Chondrocyte (in vitro differentiated cells): ENCODE results near the gene AKT3. TPM values are rescaled to one million over a fixed set of nuclear protein-coding genes. Genes with fewer than 3 reads are reported as not detected.
A peak's percentile ranks its signal among the peaks of the same experiment; 100 is the strongest.

Experiments
- DNase-seq: peaks from one replicate; pipeline ENCODE4 v3.0.0; 2021; ENCODE audit warnings: mixed read lengths, low spot score
- H3K27ac Mint-ChIP-seq: one replicate; pipeline ENCODE4 v1.8.0; 2021; ENCODE audit warnings: mild to moderate bottlenecking, moderate library complexity, mixed read lengths; ENCODE audit not compliant: unreplicated experiment
- H3K27me3 Mint-ChIP-seq: 2 replicates; pipeline ENCODE4 v1.8.0; 2021; ENCODE audit warnings: low read depth, mixed read lengths
- H3K36me3 Mint-ChIP-seq: 2 replicates; pipeline ENCODE4 v1.8.0; 2021; ENCODE audit warnings: low read depth, mixed read lengths
- H3K4me1 Mint-ChIP-seq: 2 replicates; pipeline ENCODE4 v1.8.0; 2021; ENCODE audit warnings: low read depth, mild to moderate bottlenecking, mixed read lengths
- H3K4me3 Mint-ChIP-seq: one replicate; pipeline ENCODE4 v1.8.0; 2021; ENCODE audit warnings: mild to moderate bottlenecking, moderate library complexity, mixed read lengths; ENCODE audit not compliant: unreplicated experiment
- H3K9me3 Mint-ChIP-seq: 2 replicates; pipeline ENCODE4 v1.8.0; 2021; ENCODE audit warnings: low read depth, mixed read lengths
- total RNA-seq: library from RNA; stranded (reverse); gene quantifications from 3 replicates; pipeline ENCODE4 v1.2.1, GENCODE V29; 2021
- TF ChIP-seq, protein P1 (sequence below): fragments of 200-600 bp; sonication (generic); IDR thresholded peaks from 2 replicates; pipeline ENCODE4 v1.5.0; 2021; ENCODE audit warnings: antibody characterized with exemption, mild to moderate bottlenecking, moderate library complexity

Gene AKT3
- total RNA-seq, 1 donor from 2014 or later, result 111 TPM

DNA sequence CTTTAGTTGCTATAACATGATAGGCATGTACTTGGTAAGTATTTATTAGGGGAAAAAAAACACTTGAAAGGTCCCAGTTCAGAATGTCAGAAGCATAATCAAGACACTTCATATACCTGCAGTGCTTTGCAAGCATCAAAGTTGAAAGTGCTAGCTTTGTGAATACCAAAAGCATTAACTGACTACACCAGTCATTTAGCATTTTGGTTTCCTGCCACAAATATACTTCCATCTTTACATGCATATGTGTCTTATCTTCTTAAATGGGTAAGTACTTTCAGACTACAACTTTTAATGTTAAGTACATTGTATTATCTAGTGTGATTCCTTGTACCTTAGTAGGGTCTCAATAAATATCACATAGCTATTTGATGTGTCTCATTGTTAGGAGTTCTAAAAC is 43.7 kb downstream of the AKT3 start:
- TF ChIP-seq, protein P1, sequence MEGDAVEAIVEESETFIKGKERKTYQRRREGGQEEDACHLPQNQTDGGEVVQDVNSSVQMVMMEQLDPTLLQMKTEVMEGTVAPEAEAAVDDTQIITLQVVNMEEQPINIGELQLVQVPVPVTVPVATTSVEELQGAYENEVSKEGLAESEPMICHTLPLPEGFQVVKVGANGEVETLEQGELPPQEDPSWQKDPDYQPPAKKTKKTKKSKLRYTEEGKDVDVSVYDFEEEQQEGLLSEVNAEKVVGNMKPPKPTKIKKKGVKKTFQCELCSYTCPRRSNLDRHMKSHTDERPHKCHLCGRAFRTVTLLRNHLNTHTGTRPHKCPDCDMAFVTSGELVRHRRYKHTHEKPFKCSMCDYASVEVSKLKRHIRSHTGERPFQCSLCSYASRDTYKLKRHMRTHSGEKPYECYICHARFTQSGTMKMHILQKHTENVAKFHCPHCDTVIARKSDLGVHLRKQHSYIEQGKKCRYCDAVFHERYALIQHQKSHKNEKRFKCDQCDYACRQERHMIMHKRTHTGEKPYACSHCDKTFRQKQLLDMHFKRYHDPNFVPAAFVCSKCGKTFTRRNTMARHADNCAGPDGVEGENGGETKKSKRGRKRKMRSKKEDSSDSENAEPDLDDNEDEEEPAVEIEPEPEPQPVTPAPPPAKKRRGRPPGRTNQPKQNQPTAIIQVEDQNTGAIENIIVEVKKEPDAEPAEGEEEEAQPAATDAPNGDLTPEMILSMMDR, result no peak
- no peaks in the 10 kb centered on the region for H3K27me3 Mint-ChIP-seq
- H3K36me3 Mint-ChIP-seq, result peaks cover 11% of the 10 kb centered on the region
- H3K9me3 Mint-ChIP-seq, result peaks cover 10% of the 10 kb centered on the region
- peaks cover 21% of the 10 kb centered on the region for H3K4me1 Mint-ChIP-seq
- H3K27ac Mint-ChIP-seq, result no peak overlapping the region
- no peak for DNase-seq
- no peak overlapping the region for H3K4me3 Mint-ChIP-seq

DNA sequence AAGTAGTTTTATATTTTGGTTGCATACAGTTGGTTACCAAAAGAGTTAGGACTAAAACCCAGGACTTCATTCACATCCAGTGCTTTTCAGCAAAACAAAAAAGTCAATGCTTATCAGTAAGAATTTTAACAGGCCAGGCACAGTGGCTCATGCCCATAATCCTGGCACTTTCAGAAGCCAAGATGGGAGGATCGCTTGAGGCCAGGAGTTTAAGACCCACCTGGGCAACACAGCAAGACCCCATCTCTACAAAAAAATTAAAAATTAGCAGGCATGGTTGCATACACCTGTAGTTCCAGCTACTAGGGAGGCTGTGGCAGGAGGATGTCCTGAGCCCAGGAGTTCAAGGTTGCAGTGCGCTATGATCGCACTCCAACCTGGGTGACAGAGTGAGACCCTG is 47.3 kb downstream of the AKT3 start:
- peaks cover 6% of the 10 kb centered on the region for H3K9me3 Mint-ChIP-seq
- H3K36me3 Mint-ChIP-seq, result peaks cover 9% of the 10 kb centered on the region
- TF ChIP-seq, protein P1, result no peak
- H3K4me1 Mint-ChIP-seq, result peaks cover 39% of the 10 kb centered on the region
- no peak overlapping the region for H3K27ac Mint-ChIP-seq
- no peak overlapping the region for H3K4me3 Mint-ChIP-seq
- H3K27me3 Mint-ChIP-seq, result no peaks in the 10 kb centered on the region
- no peak for DNase-seq

DNA sequence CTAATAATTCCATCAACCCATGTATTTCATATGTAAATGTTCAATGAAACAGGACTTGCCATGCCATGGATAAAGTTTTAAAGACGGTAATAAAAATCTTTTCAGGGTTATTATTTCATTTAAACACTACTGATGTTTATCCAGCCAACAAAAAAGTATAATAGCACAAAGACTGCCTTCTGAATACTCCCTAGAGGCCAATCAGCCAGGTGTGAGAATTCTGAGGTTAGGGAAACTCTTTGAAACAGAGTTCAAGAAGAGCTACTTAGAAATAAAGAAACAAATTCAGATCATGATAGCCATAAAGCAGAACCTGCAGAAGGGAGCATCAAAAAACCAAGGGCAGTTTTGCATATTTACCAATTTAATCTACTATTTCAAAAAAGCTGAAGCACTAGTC is 48.7 kb downstream of the AKT3 start:
- Mint-ChIP-seq H3K27me3 (no peaks in the 10 kb centered on the region), H3K9me3 (peaks cover 6% of the 10 kb centered on the region), H3K27ac (no peak overlapping the region), H3K4me1 (peaks cover 39% of the 10 kb centered on the region), H3K36me3 (peaks cover 8% of the 10 kb centered on the region), H3K4me3 (no peak overlapping the region)
- TF ChIP-seq, protein P1, result no peak
- DNase-seq, result no peak

DNA sequence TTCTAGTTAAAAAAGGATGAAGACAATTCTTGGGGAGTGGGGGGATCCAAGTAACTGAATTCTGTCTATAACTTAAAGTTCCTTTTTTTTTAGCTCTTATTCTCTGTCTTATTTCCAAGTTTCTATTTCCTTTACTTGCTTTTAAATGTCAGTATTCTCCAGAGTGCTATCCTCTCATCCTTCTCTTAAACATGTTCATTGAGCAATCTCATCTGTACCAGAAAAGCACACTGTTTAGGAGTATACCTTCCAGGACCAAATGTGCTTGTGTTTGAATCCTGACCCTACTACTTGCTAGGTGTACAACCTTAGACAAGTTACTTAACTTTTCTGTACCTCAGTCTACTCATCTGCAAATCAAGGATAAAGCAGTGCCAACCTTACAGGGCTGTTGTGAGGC is 50.1 kb downstream of the AKT3 start:
- no peak overlapping the region for H3K27ac Mint-ChIP-seq
- peaks cover 6% of the 10 kb centered on the region for H3K36me3 Mint-ChIP-seq
- peaks cover 6% of the 10 kb centered on the region for H3K9me3 Mint-ChIP-seq
- no peaks in the 10 kb centered on the region for H3K27me3 Mint-ChIP-seq
- H3K4me3 Mint-ChIP-seq, result no peak overlapping the region
- TF ChIP-seq, protein P1, result no peak
- H3K4me1 Mint-ChIP-seq, result peaks cover 32% of the 10 kb centered on the region
- DNase-seq, result no peak

DNA sequence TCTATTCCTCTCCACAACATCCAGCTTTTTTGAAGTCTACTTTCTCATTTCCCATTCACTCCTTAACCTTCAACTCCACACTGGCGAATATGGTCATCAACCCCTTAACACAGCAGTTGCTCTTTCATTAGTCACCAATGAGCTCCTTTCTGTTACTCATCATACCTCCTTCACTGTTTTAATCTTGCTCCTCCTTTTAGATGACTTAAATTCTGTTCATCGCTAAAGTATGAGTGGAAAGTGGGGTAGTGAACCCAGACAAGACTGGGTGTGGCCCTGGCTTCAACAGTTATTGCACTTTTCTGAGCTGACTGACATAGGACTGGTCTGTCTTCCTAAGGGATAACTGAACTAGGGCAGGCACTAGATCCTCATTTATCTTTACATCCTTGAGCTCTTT is 51.3 kb downstream of the AKT3 start:
- TF ChIP-seq, protein P1, result no peak
- Mint-ChIP-seq H3K27me3 (no peaks in the 10 kb centered on the region), H3K36me3 (peaks cover 6% of the 10 kb centered on the region), H3K27ac (peak overlapping the region; percentile 69), H3K4me1 (peaks cover 34% of the 10 kb centered on the region), H3K9me3 (peaks cover 6% of the 10 kb centered on the region), H3K4me3 (no peak overlapping the region)
- no peak for DNase-seq
